OCI-M2 (cell line): ENCODE results near the gene NCAPD2.
"Not testable (repeated sequence)": the region's sequence is repeated elsewhere in the genome, so short reads cannot be mapped to it uniquely, and the experiment has no call there.

Experiments
- DNase-seq: peaks from one replicate; lab custom pipeline; 2025; ENCODE audit not compliant: unreplicated experiment; lab: John Stamatoyannopoulos, UW

NCAPD2 gene

DNA sequence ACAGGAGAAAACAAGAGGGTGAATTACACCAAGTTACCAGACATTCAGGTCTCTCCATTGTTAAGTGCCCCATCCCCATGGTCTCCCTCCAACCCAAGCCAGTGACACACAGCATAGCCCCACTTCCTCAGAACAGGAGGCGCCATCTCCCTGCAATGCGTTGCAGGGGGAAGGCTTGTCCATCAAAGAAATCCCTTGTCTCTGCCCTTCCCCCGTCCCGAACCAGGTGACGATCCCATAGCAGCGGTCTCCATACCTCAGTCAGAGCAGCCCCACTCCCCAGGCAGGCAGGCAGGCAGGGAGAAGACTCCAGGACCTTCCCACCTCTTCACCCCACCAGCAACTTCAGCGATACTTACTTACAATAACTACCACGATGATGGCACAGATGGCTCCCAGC, 29.4 kb upstream of the NCAPD2 start:
- no peak for DNase-seq

- DNase-seq, result no peak
Observed at GRCh38 chr12:6465467-6466183, 28.3 kb upstream of the NCAPD2 start.

- no peak for DNase-seq
Observed at GRCh38 chr12:6466184-6466573, 27.7 kb upstream of the NCAPD2 start.

GRCh38 chr12:6466751-6467150, 27.2 kb upstream of the NCAPD2 start:
- DNase-seq, result not testable (repeated sequence)

DNA sequence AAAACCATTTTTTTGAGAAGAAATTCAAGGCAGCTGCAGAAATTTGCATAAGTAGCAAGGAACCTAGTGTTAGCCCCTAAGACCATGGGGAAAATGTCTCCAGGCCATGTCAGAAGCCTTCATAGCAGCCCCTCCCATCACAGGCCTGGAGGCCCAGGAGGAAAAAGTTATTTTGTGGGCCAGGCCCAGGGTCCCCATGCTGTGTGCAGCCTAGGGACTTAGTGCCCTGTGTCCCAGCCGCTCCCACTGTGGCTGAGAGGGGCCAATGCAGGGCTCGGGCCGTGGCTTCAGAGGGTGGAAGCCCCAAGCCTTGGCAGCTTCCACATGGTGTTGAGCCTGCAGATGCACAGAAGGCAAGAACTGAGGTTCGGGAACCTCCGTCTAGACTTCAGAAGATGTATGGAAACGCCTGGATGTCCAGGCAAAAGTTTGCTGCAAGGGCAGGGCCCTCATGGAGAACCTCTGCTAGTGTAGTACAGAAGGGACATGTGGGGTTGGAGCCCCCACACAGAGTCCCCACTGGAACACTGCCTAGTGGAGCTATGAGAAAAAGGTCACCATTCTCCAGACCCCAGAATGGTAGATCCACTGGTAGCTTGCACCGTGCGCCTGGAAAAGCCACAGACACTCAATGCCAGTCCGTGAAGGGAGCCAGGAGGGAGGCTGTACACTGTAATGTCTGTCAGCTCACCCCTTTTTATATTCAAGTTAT, 26.2 kb upstream of the NCAPD2 start:
- not testable (repeated sequence) for DNase-seq

DNA sequence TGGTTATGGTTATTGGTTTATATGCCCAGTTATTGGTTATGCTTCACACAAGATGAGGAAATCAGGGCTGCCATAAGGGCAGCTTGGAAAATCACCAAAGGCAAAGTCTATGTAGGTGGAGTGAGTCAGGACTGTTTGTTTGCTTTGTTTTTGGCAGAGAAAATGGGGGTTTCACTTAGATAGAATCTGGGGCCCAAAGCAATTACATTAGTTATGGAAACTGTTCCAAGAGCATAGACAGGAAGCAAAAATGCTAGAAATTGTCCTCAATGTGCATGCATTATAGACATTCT, 25.7 kb upstream of the NCAPD2 start:
- DNase-seq, result no peak

DNA sequence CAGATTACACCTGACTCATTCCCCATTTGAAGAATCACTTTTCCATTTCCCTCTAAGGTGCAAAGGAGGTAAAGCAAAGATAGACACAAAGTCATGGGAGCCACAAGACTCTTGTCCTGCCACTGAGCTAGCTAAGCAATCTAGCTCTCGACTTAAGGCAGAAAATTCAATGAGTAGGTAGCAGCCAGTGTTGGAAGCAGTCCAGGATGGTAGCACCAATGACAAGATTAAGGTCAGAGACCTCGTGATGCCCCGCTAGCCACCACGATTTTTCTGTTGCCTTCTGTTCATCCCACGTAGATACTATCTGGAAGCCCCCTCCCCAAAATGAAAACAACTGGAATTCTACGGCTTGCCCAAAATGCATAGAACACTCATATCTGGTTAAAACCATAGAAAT, 24.8 kb upstream of the NCAPD2 start:
- DNase-seq, result no peak

DNA sequence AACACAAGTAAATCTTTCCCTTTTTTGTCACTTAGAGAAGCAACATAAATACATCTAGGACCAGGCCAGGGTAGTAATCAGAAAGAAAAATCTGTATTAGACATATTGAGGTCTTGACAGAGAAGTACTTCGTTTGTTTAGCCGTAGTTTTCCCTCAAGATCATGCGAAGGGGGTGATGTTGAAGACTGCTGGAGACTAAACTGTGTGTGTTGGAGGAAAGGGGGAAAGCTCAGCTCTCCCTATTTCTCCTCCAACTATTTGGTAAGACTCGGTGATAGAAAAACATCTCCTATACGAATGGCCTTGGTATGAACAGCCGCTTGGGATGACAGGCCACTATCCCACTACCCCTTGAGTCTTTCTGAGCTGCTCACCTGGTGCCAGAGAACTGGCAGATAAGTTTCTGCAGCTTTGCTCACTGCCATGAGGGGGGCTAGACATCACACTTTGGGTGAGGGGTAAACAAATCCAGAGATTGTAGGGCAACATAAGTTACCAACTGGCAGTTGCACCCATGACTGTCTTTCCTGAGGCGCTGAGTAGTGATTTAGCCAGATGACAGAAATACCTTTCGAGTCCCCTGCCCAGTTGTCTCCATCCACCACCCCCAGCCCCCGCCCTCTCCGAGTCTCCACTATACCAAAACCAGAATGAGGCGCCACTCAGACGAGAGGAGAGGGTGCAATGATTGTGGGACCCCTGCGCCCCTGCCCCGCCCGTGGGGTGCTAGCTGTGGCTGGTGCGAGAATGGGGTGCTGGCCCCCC, 24.1 kb upstream of the NCAPD2 start:
- DNase-seq, result no peak

- peak; percentile 90 for DNase-seq
Observed at GRCh38 chr12:6470375-6471163, 23.3 kb upstream of the NCAPD2 start, which contains the start of gene VAMP1. Gene VAMP1, minus strand, starts transcription at chr12:6470677. Its CDS starts 146 bp downstream, at chr12:6470531.

DNA sequence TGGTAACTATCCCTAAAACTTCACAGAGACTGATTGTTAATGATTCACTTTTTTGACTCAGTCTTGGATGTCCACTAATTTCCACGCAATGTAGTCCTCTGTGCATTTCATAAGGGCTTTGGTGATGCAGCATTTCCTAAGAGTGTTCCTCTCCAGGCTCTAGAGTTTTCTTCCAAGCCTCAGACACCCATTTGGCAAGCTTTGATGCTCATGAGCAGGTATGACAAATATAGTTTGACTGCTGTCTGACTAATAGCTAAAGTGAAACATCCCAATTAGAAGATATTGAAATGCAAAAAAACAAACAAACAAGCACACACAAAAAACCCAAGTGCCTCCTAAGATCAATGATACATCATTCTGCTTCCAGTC, 21.9 kb upstream of the NCAPD2 start:
- DNase-seq, result no peak

GRCh38 chr12:6472491-6472890, 21.4 kb upstream of the NCAPD2 start:
- no peak for DNase-seq

DNA sequence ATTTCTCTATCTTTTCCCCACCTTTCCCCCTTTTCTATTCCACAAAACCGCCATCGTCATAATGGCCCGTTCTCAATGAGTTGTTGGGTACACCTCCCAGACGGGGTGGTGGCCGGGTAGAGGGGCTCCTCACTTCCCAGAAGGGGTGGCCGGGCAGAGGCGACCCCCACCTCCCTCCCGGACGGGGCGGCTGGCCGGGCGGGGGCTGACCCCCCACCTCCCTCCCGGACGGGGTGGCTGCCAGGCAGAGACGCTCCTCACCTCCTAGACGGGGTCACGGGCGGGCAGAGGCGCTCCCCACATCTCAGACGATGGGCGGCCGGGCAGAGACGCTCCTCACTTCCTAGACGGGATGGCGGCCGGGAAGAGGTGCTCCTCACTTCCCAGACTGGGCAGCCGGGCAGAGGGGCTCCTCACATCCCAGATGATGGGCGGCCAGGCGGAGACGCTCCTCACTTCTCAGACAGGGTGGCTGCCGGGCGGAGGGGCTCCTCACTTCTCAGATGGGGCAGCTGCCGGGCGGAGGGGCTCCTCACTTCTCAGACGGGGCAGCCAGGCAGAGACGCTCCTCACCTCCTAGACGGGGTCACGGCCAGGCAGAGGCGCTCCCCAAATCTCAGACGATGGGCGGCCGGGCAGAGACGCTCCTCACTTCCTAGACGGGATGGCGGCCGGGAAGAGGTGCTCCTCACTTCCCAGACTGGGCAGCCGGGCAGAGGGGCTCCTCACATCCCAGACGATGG, 18.5 kb upstream of the NCAPD2 start:
- not testable (repeated sequence) for DNase-seq

- DNase-seq, result no peak
Observed at GRCh38 chr12:6476489-6476888, 17.4 kb upstream of the NCAPD2 start.

DNA sequence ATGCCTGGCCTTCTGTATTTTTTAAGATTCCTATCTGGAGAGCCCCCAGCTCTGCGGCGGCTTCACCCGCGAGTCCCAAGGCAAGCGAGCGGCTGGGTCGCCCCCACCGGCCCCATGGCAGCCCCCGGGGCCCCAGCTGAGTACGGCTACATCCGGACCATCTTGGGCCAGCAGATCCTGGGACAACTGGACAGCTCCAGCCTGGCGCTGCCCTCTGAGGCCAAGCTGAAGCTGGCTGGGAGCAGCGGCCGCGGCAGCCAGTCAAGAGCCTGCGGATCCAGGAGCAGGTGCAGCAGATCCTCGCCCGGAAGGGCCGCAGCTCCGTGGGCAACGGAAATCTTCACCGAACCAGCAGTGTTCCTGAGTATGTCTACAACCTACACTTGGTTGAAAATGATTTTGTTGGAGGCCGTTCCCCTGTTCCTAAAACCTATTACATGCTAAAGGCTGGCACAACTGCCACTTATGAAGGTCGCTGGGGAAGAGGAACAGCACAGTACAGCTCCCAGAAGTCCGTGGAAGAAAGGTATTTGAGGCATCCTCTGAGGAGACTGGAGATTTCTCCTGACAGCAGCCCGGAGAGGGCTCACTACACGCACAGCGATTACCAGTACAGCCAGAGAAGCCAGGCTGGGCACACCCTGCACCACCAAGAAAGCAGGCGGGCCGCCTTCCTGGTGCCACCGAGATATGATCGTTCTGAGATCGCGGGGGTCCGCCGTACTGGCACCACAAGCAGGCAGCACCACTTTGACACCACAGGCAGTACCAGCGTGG, 16.1 kb upstream of the NCAPD2 start:
- DNase-seq, result not testable (repeated sequence)

- no peak for DNase-seq
Observed at GRCh38 chr12:6478416-6478815, 15.5 kb upstream of the NCAPD2 start.

DNA sequence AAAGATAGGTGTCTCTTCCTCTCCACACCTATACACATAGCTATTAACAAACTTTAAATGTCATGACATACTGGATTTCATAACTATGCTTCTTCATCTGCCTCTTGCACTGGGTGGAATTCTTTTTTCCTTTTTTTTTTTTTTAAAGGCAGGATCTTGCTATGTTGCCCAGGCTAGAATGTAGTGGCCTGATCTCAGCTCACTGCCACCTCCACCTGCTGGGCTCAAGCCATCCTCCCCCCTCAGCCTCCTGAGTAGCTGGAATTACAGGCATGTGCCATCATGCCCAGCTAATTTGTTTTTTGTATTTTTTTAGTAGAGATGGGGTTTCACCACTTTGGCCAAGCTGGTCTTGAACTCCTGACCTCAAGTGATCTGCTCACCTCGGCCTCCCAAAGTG, 5.7 kb upstream of the NCAPD2 start:
- no peak for DNase-seq

GRCh38 chr12:6489449-6489848, 4.5 kb upstream of the NCAPD2 start:
- no peak for DNase-seq

GRCh38 chr12:6490673-6491072, 3.2 kb upstream of the NCAPD2 start:
- DNase-seq, result not testable (repeated sequence)

- DNase-seq, result peak; percentile 45
Observed at GRCh38 chr12:6492838-6493496, 935 bp upstream of the NCAPD2 start, which contains the start of gene MRPL51. Gene MRPL51, minus strand, starts transcription at chr12:6493262. Its CDS starts 126 bp downstream, at chr12:6493136.
